SK-N-SH (cell line): ENCODE measurements around the gene WNK1. TPM values are rescaled to one million over a fixed set of nuclear protein-coding genes. Genes with fewer than 3 reads are reported as not detected.

ENCODE experiments used
- CTCF ChIA-PET: fragments of 300-600, 350-600 bp; formaldehyde crosslinking; extraction: SDS; loops from one replicate; lab custom pipeline; 2021; lab: Yijun Ruan, JAX
- POLR2A ChIA-PET: fragments of 350-600 bp; sonication (Branson Sonifier 250); formaldehyde crosslinking; extraction: SDS; loops from one replicate; lab custom pipeline; 2020; ENCODE audit warnings: antibody characterized with exemption, inconsistent platforms; lab: Yijun Ruan, JAX
- DNase-seq: peaks from one replicate; pipeline ENCODE4 v3.0.0; 2012
- H2AFZ ChIP-seq: fragments of 200-600 bp; sonication (generic); 2 replicates; pipeline ENCODE4 v1.8.1; 2016; ENCODE audit warnings: antibody characterized with exemption, mild to moderate bottlenecking, low read depth
- H3F3A ChIP-seq: fragments of 200-600 bp; sonication (generic); replicated peaks from 2 replicates; pipeline ENCODE3; 2016; ENCODE audit warnings: antibody characterized with exemption, mild to moderate bottlenecking; ENCODE audit not compliant: insufficient read depth
- H3K27ac ChIP-seq, 2 experiments: fragments of 200-500 bp in 1 of 2; fragments of 200-600 bp in 1 of 2; sonication (Bioruptor generic) in 1 of 2; sonication (generic), shearing (Covaris generic) in 1 of 2; 2 replicates each; pipeline versions ENCODE4 v1.5.1 to v1.6.1; 2014 to 2016; ENCODE audit warnings: low read depth in 2 of 2, inconsistent platforms in 1 of 2, low read length in 1 of 2, mild to moderate bottlenecking in 1 of 2, mixed read lengths in 1 of 2
- H3K27me3 ChIP-seq: fragments of 200-600 bp; sonication (generic), shearing (Covaris generic); 2 replicates; pipeline ENCODE4 v1.6.1; 2016; ENCODE audit warnings: mixed run types; ENCODE audit not compliant: insufficient read depth
- H3K36me3 ChIP-seq, 2 experiments: fragments of 200-500 bp in 1 of 2; fragments of 200-600 bp in 1 of 2; sonication (Bioruptor generic) in 1 of 2; sonication (generic) in 1 of 2; replicated peaks in 1 of 2; 2 replicates each; pipeline versions ENCODE3 to v1.5.1; 2014 to 2016; ENCODE audit warnings: low read length in 1 of 2, mild to moderate bottlenecking in 1 of 2; ENCODE audit not compliant: insufficient read depth in 2 of 2, control insufficient read depth in 1 of 2
- H3K4me1 ChIP-seq, 2 experiments: fragments of 200-500 bp in 1 of 2; fragments of 200-600 bp in 1 of 2; sonication (Bioruptor generic) in 1 of 2; sonication (generic), shearing (Covaris generic) in 1 of 2; 2 replicates each; pipeline versions ENCODE4 v1.5.1 to v1.6.1; 2014 to 2016; ENCODE audit warnings: low read depth in 1 of 2, low read length in 1 of 2, mixed run types in 1 of 2; ENCODE audit not compliant: insufficient read depth in 2 of 2, control insufficient read depth in 1 of 2
- H3K4me2 ChIP-seq: fragments of 200-600 bp; sonication (generic), shearing (Covaris generic); 2 replicates; pipeline ENCODE4 v1.6.1; 2017; ENCODE audit warnings: mixed run types
- H3K4me3 ChIP-seq, 2 experiments: fragments of 200-500 bp in 1 of 2; fragments of 200-600 bp in 1 of 2; sonication (Bioruptor generic) in 1 of 2; sonication (generic), shearing (Covaris generic) in 1 of 2; 2 replicates each; pipeline versions ENCODE4 v1.5.1 to v1.8.1; 2014 to 2016; ENCODE audit warnings: low read depth in 2 of 2, inconsistent platforms in 1 of 2, low read length in 1 of 2, mild to moderate bottlenecking in 1 of 2, mixed read lengths in 1 of 2, moderate library complexity in 1 of 2
- H3K79me2 ChIP-seq: fragments of 200-600 bp; sonication (generic); 2 replicates; pipeline ENCODE4 v1.8.1; 2017; ENCODE audit warnings: mild to moderate bottlenecking; ENCODE audit not compliant: insufficient read depth
- H3K9ac ChIP-seq: fragments of 200-600 bp; sonication (generic); 2 replicates; pipeline ENCODE4 v1.6.1; 2017; ENCODE audit warnings: mixed run types
- H3K9me2 ChIP-seq: fragments of 200-600 bp; sonication (generic); 2 replicates; pipeline ENCODE4 v1.6.1; 2017; ENCODE audit warnings: mixed run types
- H3K9me3 ChIP-seq: fragments of 200-600 bp; sonication (generic); 2 replicates; pipeline ENCODE4 v1.6.1; 2017; ENCODE audit warnings: mixed run types, mild to moderate bottlenecking, moderate library complexity
- H4K20me1 ChIP-seq: fragments of 200-600 bp; sonication (generic); 2 replicates; pipeline ENCODE4 v1.6.1; 2017; ENCODE audit warnings: mild to moderate bottlenecking, mixed run types; ENCODE audit not compliant: insufficient read depth
- CHD2 ChIP-seq: fragments of 150-350 bp; IDR thresholded peaks from 2 replicates; pipeline ENCODE4 v1.6.1; 2018; ENCODE audit warnings: low read length; ENCODE audit not compliant: partially characterized antibody
- ELF1 ChIP-seq: IDR thresholded peaks from 2 replicates; pipeline ENCODE4 v1.4.0; 2012
- EP300 ChIP-seq, 2 experiments: IDR thresholded peaks; 2 replicates each; pipeline versions ENCODE4 v1.4.0 to v1.6.1; 2012; ENCODE audit warnings: borderline replicate concordance in 1 of 2, low read depth in 1 of 2, low read length in 1 of 2
- EZH2phosphoT487 ChIP-seq: fragments of 200-600 bp; sonication (generic); IDR thresholded peaks from 2 replicates; pipeline ENCODE4 v1.6.1; 2017; ENCODE audit warnings: low read depth, mixed run types, mild to moderate bottlenecking, antibody characterized with exemption, moderate library complexity, borderline replicate concordance
- FOSL2 ChIP-seq: IDR thresholded peaks from 2 replicates; pipeline ENCODE4 v1.4.0; 2012; ENCODE audit warnings: low read depth, mild to moderate bottlenecking, moderate library complexity, borderline replicate concordance
- FOXM1 ChIP-seq: IDR thresholded peaks from 2 replicates; pipeline ENCODE4 v1.4.0; 2012; ENCODE audit warnings: low read depth, mild to moderate bottlenecking
- GABPA ChIP-seq: IDR thresholded peaks from 2 replicates; pipeline ENCODE4 v1.4.0; 2012; ENCODE audit warnings: low read depth, mild to moderate bottlenecking
- IRF3 ChIP-seq: fragments of 150-350 bp; IDR thresholded peaks from 2 replicates; pipeline ENCODE4 v1.6.1; 2016; ENCODE audit warnings: mild to moderate bottlenecking, low read depth, low read length
- JUND ChIP-seq: IDR thresholded peaks from 2 replicates; pipeline ENCODE4 v1.4.0; 2012
- NRF1 ChIP-seq: IDR thresholded peaks from 2 replicates; pipeline ENCODE4 v1.6.1; 2012; ENCODE audit warnings: low read depth, mild to moderate bottlenecking, low read length
- PBX3 ChIP-seq: IDR thresholded peaks from 2 replicates; pipeline ENCODE4; 2012
- POLR2AphosphoS5 ChIP-seq: IDR thresholded peaks from 2 replicates; pipeline ENCODE4 v1.6.1; 2012; ENCODE audit warnings: low read depth, low read length
- RAD21 ChIP-seq: IDR thresholded peaks from 2 replicates; pipeline ENCODE4 v1.6.1; 2012; ENCODE audit warnings: mild to moderate bottlenecking, low read length
- RFX5 ChIP-seq: IDR thresholded peaks from 2 replicates; pipeline ENCODE4 v1.6.1; 2012; ENCODE audit warnings: mild to moderate bottlenecking, improper control_type of control experiment, low read length
- TEAD4 ChIP-seq: IDR thresholded peaks from 2 replicates; pipeline ENCODE4 v1.4.0; 2012; ENCODE audit warnings: mild to moderate bottlenecking, borderline replicate concordance; ENCODE audit not compliant: insufficient read depth
- USF2 ChIP-seq: fragments of 150-350 bp; IDR thresholded peaks from 2 replicates; pipeline ENCODE4 v1.6.1; 2017; ENCODE audit warnings: antibody characterized with exemption, low read length, low read depth, borderline replicate concordance
- WGBS: methylation state at CpG from one replicate; pipeline ENCODE4 v1.1.6; 2017; ENCODE audit warnings: low lambda C conversion rate; 5-methylcytosine and 5-hydroxymethylcytosine counted together
- polyA plus RNA-seq, 3 experiments: library from polyadenylated mRNA; depleted of rRNA; stranded (reverse); fragments of >200 nt; gene quantifications; 2 replicates each; pipeline ENCODE4 v1.2.3, GENCODE V29; 2012
- TF ChIP-seq, protein P1 (sequence below): IDR thresholded peaks from 2 replicates; pipeline ENCODE4 v1.4.0; 2012; ENCODE audit warnings: low read depth

WNK1 gene
- polyA plus RNA-seq, 1 of the 3 experiments (the other 2 are of a cell fraction): 30.5 TPM

DNA sequence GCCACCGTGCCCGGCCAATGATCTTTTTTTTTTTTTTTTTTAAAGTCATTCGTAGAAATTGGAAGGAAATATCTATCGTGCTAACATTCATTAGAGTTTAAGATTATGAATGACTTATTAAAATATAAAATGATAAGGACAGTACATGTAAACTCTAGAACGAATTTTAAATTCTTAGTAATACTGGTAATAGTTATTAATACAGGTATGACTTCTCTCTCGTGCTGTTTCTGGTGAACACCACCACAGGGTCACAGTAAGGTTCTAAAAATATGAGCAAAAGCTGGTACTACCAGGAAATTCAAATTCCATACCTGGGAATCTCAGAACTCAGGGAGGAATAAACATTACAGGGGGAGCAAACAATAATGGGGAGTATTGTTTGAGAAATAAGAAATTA, 26.2 kb downstream of the WNK1 start (continued):
- no peak for TF ChIP-seq EZH2phosphoT487

DNA sequence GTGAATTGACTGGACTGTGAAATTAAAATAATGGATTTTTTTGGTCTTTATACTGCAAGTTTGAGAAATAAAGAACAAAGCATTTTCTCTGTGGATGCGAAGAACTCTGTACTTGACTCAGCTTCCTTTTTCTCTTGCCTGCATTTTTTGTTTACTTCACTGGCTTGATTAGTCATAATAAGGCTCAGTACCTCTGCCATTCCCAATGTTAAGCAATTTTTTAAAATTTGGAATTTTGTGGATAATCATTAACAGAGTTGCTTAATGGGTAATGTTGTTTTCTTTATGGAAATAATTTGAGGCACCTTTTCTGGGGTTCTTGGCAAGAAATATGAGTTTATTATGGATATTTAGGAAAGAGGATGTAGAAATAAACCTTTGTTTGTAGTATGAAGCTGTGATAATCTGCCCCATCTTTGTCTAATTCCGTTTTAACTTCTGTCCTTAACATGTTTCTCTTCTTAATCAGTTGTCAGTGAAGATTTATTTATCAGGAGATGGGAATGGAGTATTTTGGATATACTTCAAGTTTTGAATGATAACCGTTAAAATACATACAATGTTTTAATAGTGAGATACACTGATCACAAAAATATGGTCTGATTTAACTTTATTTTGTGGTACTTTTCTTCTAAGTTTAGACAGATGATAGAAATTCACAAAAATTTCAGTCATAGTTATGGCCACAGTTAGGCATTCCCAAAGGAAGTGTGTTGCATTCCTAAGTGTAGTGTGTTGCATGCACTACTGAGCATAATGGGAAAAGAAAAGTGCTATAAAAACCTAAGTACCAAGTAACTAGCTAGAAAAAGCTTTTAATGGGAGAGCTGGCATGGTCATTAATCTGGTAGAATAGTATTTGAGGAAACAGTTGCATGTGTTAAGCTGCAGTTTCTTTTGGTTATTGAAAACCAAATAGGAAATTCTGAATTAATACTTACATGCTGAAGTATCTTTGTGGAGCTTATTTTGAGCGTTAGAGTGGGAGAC, 27.7 kb downstream of the WNK1 start:
- CTCF ChIA-PET: interaction anchor here (0.8 to 2.4 kb wide), 10 partner anchors 9 to 226 kb away, joined by 3 to 7 read pairs (median 3); no protein-coding TSS in a partner anchor
- Histone ChIP-seq H3K27ac (peak overlapping the region; percentile 70 to 74), H3K9me2 (no peaks in the 10 kb centered on the region), H2AFZ (no peak overlapping the region), H3K79me2 (peaks cover 92% of the 10 kb centered on the region), H3K4me1 (peaks cover 16 to 34% of the 10 kb centered on the region in 2 experiments; a peak in 3 of 4 replicates), H3K27me3 (no peaks in the 10 kb centered on the region), H3K9me3 (no peaks in the 10 kb centered on the region), H3K4me3 (peak overlapping the region in 1 of 2 experiments; percentile 27; a peak in 1 of 4 replicates), H3K36me3 (no peaks in the 10 kb centered on the region), H3F3A (peaks cover 17% of the 10 kb centered on the region), H3K4me2 (peak overlapping the region; percentile 51), H4K20me1 (peaks cover 80% of the 10 kb centered on the region), H3K9ac (no peak overlapping the region; the same call in 1 of the 2 replicates)
- 41% methylated on average over 4 of the region's 4 CpGs for WGBS
- POLR2A ChIA-PET: no interaction called here
- DNase-seq: no peak
- TF ChIP-seq FOXM1: no peak
- no peak for TF ChIP-seq FOSL2
- TF ChIP-seq PBX3: peak; percentile 11; the same call in 1 of the 2 replicates
- no peak for TF ChIP-seq NRF1
- TF ChIP-seq IRF3: no peak
- TF ChIP-seq RAD21: no peak
- no peak for TF ChIP-seq ELF1
- TF ChIP-seq JUND: no peak; the same call in 1 of the 2 replicates
- TF ChIP-seq CHD2: no peak
- TF ChIP-seq EP300 (IDR thresholded peaks at IDR 0.05; ENCODE audit: borderline replicate concordance in 1 of 2, low read depth in 1 of 2, low read length in 1 of 2): no peak
- TF ChIP-seq RFX5: no peak
- TF ChIP-seq POLR2AphosphoS5: no peak
- peak; percentile 48; the same call in 1 of the 2 replicates for TF ChIP-seq TEAD4
- no peak for TF ChIP-seq GABPA
- TF ChIP-seq, protein P1, sequence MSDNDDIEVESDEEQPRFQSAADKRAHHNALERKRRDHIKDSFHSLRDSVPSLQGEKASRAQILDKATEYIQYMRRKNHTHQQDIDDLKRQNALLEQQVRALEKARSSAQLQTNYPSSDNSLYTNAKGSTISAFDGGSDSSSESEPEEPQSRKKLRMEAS: no peak
- no peak for TF ChIP-seq USF2
- no peak for TF ChIP-seq EZH2phosphoT487
